ENCODE measurements around the gene DHX30.

GRCh38 chr3:47877719-47878118 is 74.8 kb downstream of the DHX30 start:
- TF ChIP-seq CTCF (conservative IDR thresholded peaks at IDR 0.05; ENCODE audit: low read length) (no peak), EZH2phosphoT487 (IDR thresholded peaks at IDR 0.05; ENCODE audit: borderline replicate concordance, low read depth, low read length) (no peak)
